RPMI8226 (cell line): Measurements from ENCODE around the gene NAIF1.

ENCODE experiments used
- DNase-seq: peaks from one replicate; pipeline ENCODE4 v3.0.0-alpha.2; 2015

Gene NAIF1

DNA sequence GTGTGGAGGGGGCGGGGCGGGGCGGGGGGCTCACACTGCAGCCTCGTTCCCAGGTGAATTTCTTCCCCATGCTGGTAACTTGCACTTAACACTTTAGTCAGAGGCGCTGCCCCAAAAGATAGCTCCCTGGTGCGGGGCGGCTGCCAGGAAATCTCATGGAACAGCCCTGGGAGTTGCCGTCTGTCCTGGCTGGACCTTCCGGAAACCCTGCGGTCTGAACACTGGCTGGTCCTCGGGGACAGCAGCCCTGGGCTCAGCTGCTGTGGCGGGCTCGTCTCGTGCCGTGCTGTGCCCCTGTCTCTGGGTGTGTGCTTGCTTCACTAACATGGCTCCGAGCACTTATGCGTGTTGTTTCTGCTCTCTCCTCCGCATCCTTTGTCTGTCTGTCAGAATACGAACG, 34.6 kb upstream of the NAIF1 start:
- no peak for DNase-seq

GRCh38 chr9:128101231-128101661, 34.1 kb upstream of the NAIF1 start:
- DNase-seq: no peak

DNA sequence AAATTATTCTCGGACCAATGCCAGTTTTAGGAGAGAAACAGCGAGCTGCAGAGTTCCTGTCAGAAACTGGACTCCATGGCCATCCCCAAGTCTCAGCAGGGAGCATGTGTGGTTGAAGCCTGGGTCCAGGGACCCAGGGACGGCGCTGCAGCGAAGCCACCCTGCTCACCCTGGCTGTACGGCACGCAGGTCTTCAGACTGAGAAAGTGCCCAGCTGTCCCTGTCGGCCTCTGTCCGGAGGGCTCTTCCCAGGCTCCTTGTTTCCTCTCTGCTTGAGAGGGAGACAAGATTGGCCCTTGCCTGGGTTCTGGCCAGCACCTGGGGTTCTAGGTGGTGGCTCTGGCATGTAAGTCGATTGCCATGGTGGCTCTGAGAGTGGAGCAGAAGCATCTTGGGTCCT, 33.5 kb upstream of the NAIF1 start:
- no peak for DNase-seq

DNA sequence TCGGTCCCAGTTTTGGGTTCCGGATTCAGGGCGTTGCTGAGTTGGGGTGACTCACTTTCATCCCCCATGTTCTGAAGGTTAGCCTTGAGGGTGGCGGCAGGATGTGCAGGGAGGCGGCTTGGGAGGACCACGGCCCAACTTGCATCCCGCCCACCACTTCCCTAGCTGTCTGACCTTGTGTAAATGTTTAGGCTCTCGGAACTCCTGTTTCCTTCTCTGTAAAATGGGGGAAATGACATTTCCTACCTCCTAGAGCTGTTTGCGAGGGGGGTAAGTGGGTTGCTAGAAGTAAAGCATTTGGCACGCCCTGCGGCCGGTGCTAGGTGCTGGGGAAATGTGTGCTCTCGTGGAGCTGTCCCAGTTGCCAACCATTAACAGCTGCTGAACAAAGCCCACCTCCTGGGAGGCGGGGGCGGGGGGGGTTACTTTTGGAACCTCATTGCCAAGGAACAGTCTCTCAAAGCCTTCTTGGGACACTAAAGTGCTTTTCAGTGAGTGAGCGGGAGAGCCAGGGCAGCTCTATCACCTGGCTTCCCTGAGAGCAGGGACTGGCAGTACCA, 32.9 kb upstream of the NAIF1 start:
- no peak for DNase-seq

DNA sequence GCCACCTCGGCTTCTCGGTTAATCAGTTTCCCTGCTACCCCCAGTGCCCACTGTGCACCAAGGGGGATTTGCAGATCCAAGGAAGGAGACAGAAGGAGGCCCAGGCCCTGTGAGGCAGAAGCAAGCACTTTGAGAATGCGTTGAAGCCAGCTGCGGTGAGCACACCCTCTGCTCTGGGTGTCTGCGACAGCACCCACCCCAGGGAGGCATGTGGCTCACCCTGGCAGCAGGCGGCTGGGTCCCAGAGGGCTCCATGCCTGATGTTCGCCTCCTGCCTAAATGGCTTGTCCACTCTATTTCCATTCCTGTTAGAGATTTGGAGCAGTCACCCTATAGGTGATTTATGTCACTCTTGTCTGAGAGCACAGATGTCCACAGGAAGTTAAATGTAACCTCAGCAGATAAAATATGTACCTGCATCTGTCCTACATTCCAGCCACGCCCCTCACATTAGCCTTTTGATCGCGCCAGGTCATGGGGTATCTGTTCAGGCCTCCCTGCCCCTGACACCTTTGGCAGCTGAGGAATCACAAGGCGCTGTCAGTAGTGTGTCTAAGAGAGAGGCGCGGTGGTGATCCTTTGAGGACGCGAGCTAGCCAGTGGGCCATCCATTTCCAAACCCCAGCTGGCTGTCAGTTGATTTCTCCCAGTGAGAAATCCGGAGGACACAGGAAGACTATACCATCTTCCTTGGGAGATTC, 32.3 kb upstream of the NAIF1 start:
- no peak for DNase-seq

DNA sequence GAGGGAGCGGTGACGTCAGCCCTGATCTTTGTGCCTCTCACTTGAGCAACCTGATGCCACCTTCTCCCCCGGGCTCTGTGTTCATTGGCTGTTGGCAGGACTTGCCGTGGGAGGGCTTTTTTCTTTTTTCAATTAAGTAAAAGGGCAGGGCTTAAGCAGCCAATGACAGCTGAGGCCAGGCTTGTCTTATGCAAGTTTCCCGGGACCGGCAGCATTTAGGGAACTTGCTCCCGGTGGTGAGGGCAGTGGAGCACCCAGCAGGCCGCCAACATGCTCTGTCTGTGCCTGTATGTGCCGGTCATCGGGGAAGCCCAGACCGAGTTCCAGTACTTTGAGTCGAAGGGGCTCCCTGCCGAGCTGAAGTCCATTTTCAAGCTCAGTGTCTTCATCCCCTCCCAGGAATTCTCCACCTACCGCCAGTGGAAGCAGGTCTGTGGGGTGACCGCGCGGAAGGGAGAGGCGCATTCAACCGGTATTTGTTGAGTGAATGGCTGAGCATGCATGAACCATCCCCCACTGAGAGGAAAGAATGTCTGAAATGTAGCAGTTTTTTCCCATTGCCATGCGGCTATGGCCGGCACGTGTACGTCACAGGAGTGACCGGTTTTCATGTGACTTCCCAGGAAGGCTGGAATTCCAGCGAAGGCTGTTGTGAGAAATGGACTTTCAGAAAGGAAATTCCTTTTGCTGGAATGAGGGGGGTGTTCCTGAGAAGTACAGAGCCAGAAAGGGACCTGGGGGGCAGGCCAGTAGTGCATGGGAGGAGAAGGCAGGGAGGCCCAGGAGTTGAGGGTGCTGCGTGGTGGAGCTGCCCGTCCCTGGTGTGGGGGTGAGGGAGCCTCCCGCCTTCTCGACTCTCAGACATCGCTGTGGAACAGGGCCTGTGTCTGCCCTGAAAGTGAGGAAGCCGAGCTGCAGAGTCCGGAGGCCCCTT, 31.4 kb upstream of the NAIF1 start:
- DNase-seq: no peak

GRCh38 chr9:128097543-128098296, 30.6 kb upstream of the NAIF1 start:
- DNase-seq: no peak

- DNase-seq: no peak
These were observed 29.8 kb upstream of the NAIF1 start for GRCh38 chr9:128096616-128097536.

GRCh38 chr9:128094950-128095544, 27.9 kb upstream of the NAIF1 start:
- DNase-seq: no peak

GRCh38 chr9:128094166-128094949, 27.2 kb upstream of the NAIF1 start:
- DNase-seq: peak; percentile 52

DNA sequence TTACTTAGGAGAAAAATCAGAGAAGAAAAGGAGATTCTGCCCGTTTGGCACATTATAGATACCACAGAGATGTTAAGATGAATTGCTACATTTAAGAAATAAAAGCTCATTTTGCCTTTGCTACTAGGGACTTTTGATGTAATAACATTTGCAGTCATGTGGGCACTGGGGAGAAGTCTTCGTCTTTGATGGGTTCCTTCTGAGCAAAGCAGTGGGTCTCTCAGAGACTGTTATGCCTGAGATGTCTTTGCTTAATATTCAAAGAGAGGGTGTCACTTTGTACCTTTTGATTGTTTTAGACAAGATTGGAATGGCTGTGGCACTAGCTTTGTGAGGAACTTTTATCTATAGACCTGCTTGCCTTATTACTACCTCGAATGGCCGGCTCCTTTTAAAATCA, 25.9 kb upstream of the NAIF1 start:
- DNase-seq: no peak

GRCh38 chr9:128092199-128092977, 25.3 kb upstream of the NAIF1 start:
- DNase-seq: no peak

- no peak for DNase-seq
These were observed 24.5 kb upstream of the NAIF1 start for GRCh38 chr9:128091571-128091970.

DNA sequence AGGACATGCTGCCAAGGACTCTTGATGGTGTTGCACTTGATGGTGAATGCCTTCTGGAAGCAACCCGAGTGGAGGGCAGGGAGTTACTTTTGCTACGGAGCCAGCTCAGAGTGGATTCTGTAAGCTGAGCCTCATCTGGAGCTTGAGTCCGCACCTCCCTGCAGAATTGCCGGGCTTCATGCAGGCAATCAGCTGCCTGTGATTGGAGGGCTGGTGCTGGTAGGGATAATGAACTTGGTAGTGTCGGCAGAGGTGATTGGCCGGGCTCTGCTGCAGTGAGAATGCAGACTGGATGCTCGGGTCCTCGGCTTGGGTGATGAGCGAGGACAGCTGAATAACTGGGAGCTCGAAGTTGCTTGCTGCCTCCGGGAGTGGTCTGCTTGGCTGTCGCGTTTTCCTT, 24.0 kb upstream of the NAIF1 start:
- no peak for DNase-seq

- DNase-seq: no peak
These were observed 22.2 kb upstream of the NAIF1 start for GRCh38 chr9:128089299-128089698.

- no peak for DNase-seq
These were observed 21.3 kb upstream of the NAIF1 start for GRCh38 chr9:128088253-128088945.

DNA sequence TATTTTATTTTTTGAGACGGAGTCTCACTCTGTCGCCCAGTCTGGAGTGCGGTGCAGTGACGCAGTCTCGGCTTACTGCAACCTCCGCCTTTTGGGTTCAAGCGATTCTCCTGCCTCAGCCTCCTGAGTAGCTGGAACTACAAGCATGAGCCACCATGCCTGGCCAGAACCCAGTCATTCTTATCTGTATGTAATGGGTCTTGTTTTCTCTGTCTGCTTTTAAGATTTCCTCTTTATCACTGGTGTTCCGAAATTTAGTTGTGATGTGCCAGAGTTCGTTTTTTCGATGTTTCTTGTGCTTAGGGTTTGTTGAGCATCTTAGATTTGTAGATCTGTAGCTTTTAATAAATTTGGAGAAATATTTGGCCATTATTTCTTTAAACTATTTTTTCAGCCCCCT, 20.1 kb upstream of the NAIF1 start:
- no peak for DNase-seq

DNA sequence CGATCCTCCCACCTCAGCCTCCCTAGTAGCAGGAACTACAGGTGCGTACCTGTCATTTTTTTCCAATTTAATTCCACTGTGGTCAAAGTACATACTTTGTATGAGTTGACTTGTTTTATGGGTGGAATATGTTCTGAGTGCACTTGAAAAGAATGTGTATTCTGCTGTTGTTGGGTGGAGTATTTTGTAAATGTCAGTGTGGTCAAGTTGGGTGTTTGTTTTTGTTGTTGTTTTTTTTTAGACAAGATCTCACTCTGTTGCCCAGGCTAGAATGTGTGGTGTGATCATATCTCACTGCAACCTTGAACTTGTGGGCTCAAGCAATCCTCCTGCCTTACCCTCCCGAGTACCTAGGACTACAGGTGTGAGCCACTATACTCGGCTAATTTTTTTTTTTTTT, 18.8 kb upstream of the NAIF1 start:
- DNase-seq: no peak

GRCh38 chr9:128084746-128085145, 17.6 kb upstream of the NAIF1 start:
- DNase-seq: no peak
